PC-3 (cell line): ENCODE data around the gene DYNLT3. TPM values are rescaled to one million over a fixed set of nuclear protein-coding genes. Genes with fewer than 3 reads are reported as not detected.
A peak's percentile ranks its signal among the peaks of the same experiment; 100 is the strongest.

Source experiments
- ATAC-seq: fragments of 200-7000 bp; cut with Tn5 transposase; 2 replicates; pipeline ENCODE4 v1.9.1; 2020; ENCODE audit warnings: mild to moderate bottlenecking, moderate library complexity
- BruUV-seq: library from RNA; stranded (reverse); fragments of 400-500 nt; replicated peaks from 2 replicates; lab custom pipeline; 2021; lab: Mats Ljungman, UMichigan
- CTCF ChIA-PET: fragments of 300-600 bp; sonication (Branson Sonifier 250); formaldehyde crosslinking; loops from one replicate; lab custom pipeline; 2022; ENCODE audit warnings: antibody characterized with exemption; lab: Charles Lee
- POLR2A ChIA-PET: fragments of 300-600 bp; sonication (Branson Sonifier 250); formaldehyde crosslinking; loops from one replicate; lab custom pipeline; 2022; ENCODE audit warnings: antibody characterized with exemption; ENCODE audit not compliant: unreplicated experiment; lab: Charles Lee
- DNase-seq: peaks from one replicate; pipeline ENCODE4 v3.0.0-alpha.2; 2015
- H2AFZ ChIP-seq: fragments of 300-600 bp; sonication (generic); 2 replicates; pipeline ENCODE4 v1.6.0; 2016; ENCODE audit warnings: antibody characterized with exemption, low read length
- H3F3A ChIP-seq: fragments of 300-600 bp; sonication (generic); one replicate; pipeline ENCODE4 v1.6.0; 2017; ENCODE audit warnings: antibody characterized with exemption, low read length, control low read depth, mild to moderate bottlenecking; ENCODE audit not compliant: unreplicated experiment
- H3K27ac ChIP-seq: fragments of 300-600 bp; sonication (generic); 2 replicates; pipeline ENCODE4 v1.5.1; 2016; ENCODE audit warnings: mild to moderate bottlenecking, low read length
- H3K27me3 ChIP-seq: fragments of 300-600 bp; sonication (generic); 2 replicates; pipeline ENCODE4 v1.6.1; 2016; ENCODE audit warnings: low read length, mixed read lengths
- H3K36me3 ChIP-seq: fragments of 300-600 bp; sonication (generic); 2 replicates; pipeline ENCODE4 v1.6.1; 2016; ENCODE audit warnings: low read depth, mixed run types, low read length, mixed read lengths
- H3K4me1 ChIP-seq: fragments of 300-600 bp; sonication (generic); 2 replicates; pipeline ENCODE4 v1.5.1; 2016; ENCODE audit warnings: low read length; ENCODE audit not compliant: insufficient read depth
- H3K4me2 ChIP-seq: fragments of 300-600 bp; sonication (generic); 2 replicates; pipeline ENCODE4 v1.6.0; 2016; ENCODE audit warnings: low read length
- H3K4me3 ChIP-seq: fragments of 300-600 bp; sonication (generic); 2 replicates; pipeline ENCODE4 v1.5.1; 2016; ENCODE audit warnings: mild to moderate bottlenecking, low read length, mixed read lengths
- H3K79me2 ChIP-seq: fragments of 300-600 bp; sonication (generic); 2 replicates; pipeline ENCODE4 v1.6.1; 2017; ENCODE audit warnings: low read length, mixed read lengths
- H3K9ac ChIP-seq: fragments of 300-600 bp; sonication (generic); 2 replicates; pipeline ENCODE4 v1.6.0; 2016; ENCODE audit warnings: mild to moderate bottlenecking, low read length
- H3K9me2 ChIP-seq: fragments of 300-600 bp; sonication (generic); replicated peaks from 2 replicates; pipeline ENCODE4 v1.6.1; 2016; ENCODE audit warnings: mixed run types, low read length, mixed read lengths
- H3K9me3 ChIP-seq: fragments of 300-600 bp; sonication (generic); 2 replicates; pipeline ENCODE4 v1.6.1; 2016; ENCODE audit warnings: low read length, mixed read lengths
- H4K20me1 ChIP-seq: fragments of 300-600 bp; sonication (generic); 2 replicates; pipeline ENCODE4 v1.6.1; 2016; ENCODE audit warnings: low read length, mixed read lengths
- EZH2 ChIP-seq: fragments of 300-600 bp; sonication (generic); IDR thresholded peaks from one replicate; pipeline ENCODE4 v1.6.1; 2017; ENCODE audit warnings: antibody characterized with exemption, mild to moderate bottlenecking, low read length; ENCODE audit not compliant: unreplicated experiment
- EZH2phosphoT487 ChIP-seq: fragments of 300-600 bp; sonication (generic); IDR thresholded peaks from 2 replicates; pipeline ENCODE4 v1.6.1; 2018; ENCODE audit warnings: mild to moderate bottlenecking, antibody characterized with exemption, low read length, borderline replicate concordance
- intact Hi-C: fragments of 100-400 bp; cut with micrococcal nuclease; formaldehyde crosslinking; loops from 2 replicates; pipeline ENCODE4 v1.9.0; 2023
- total RNA-seq: library from RNA; depleted of rRNA; stranded (reverse); fragments of >200 nt; gene quantifications from 2 replicates; pipeline ENCODE4 v1.2.3, GENCODE V29; 2014
- TF ChIP-seq, protein P1 (sequence below): fragments of 300-600 bp; sonication (generic); conservative IDR thresholded peaks from 2 replicates; pipeline ENCODE4 v1.5.1; 2017; ENCODE audit warnings: antibody characterized with exemption, low read depth, mild to moderate bottlenecking, low read length

DYNLT3 gene
- total RNA-seq, 1 experiment from 2014 or later: 44.0 TPM

DNA sequence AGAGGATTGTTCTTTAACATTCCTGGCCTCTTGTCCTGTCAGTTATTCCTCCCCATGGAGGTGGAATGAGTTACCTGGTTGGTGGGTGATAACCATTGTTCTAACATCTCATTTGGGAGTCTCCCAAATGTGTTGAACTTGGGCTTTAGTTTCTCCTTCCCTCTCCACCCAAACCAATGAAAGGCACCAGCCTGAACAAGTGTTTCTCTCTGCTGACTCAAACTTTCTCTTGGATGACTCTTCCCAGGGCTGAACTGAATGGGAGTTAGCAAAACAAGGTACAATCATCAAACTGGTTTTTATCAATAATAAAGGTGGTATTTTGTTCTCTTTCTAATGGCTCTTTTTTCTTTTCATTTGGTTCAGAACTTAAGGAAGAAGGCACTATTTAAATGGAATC is 2.7 kb downstream of the DYNLT3 start:
- H3K4me2 ChIP-seq: peak overlapping the region; percentile 21; the same call in 1 of the 2 replicates
- intact Hi-C loops: no loop called here
- no peaks in the 10 kb centered on the region for H3F3A ChIP-seq
- no peaks in the 10 kb centered on the region for H3K27me3 ChIP-seq
- peaks cover 6% of the 10 kb centered on the region; the same call in 1 of the 2 replicates for H3K36me3 ChIP-seq
- peaks cover 15% of the 10 kb centered on the region for H3K79me2 ChIP-seq
- H4K20me1 ChIP-seq: no peaks in the 10 kb centered on the region
- H3K4me1 ChIP-seq: peaks cover 31% of the 10 kb centered on the region
- no peak overlapping the region for H3K4me3 ChIP-seq
- no peak for TF ChIP-seq EZH2phosphoT487
- TF ChIP-seq, protein P1, sequence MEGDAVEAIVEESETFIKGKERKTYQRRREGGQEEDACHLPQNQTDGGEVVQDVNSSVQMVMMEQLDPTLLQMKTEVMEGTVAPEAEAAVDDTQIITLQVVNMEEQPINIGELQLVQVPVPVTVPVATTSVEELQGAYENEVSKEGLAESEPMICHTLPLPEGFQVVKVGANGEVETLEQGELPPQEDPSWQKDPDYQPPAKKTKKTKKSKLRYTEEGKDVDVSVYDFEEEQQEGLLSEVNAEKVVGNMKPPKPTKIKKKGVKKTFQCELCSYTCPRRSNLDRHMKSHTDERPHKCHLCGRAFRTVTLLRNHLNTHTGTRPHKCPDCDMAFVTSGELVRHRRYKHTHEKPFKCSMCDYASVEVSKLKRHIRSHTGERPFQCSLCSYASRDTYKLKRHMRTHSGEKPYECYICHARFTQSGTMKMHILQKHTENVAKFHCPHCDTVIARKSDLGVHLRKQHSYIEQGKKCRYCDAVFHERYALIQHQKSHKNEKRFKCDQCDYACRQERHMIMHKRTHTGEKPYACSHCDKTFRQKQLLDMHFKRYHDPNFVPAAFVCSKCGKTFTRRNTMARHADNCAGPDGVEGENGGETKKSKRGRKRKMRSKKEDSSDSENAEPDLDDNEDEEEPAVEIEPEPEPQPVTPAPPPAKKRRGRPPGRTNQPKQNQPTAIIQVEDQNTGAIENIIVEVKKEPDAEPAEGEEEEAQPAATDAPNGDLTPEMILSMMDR: no peak
- TF ChIP-seq EZH2: no peak
- CTCF ChIA-PET: no interaction called here
- no peak for ATAC-seq
- H2AFZ ChIP-seq: no peak overlapping the region
- no peak overlapping the region for H3K9ac ChIP-seq
- no peak overlapping the region for H3K27ac ChIP-seq
- POLR2A ChIA-PET: no interaction called here
- no peaks in the 10 kb centered on the region for H3K9me3 ChIP-seq
- DNase-seq: no peak
- H3K9me2 ChIP-seq: no peaks in the 10 kb centered on the region
- no TSS peak for BruUV-seq

DNA sequence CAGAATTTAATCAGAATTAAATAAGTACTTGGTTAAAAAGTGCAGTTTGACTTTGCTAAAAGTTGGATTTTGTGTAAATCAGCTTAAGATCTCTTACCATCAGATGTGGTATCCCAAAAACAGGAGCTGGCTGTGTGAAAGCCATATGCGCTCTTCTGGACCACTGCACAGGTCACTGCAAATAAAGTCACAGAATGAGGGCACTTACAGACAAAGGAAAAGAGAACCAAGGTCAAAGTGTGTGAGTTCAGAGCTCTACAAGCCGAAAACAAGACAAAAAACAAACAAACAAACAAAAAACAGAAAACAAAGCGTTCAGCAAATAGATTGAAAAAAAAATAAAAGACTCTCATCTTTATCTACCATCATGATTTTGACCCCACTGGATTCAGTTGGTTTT is 6.4 kb downstream of the DYNLT3 start:
- no TSS peak for BruUV-seq
- Histone ChIP-seq H3K36me3 (peaks cover 6% of the 10 kb centered on the region; the same call in 1 of the 2 replicates), H3K27ac (no peak overlapping the region), H3K9ac (no peak overlapping the region), H3K9me2 (no peaks in the 10 kb centered on the region), H4K20me1 (no peaks in the 10 kb centered on the region), H3K4me3 (no peak overlapping the region), H3K4me1 (peaks cover 19% of the 10 kb centered on the region), H3K4me2 (no peak overlapping the region), H3K27me3 (no peaks in the 10 kb centered on the region), H3F3A (no peaks in the 10 kb centered on the region), H3K79me2 (peaks cover 8% of the 10 kb centered on the region), H2AFZ (no peak overlapping the region), H3K9me3 (no peaks in the 10 kb centered on the region)
- ChIA-PET POLR2A (no interaction called here), CTCF (no interaction called here)
- intact Hi-C loops: no loop called here
- ATAC-seq: no peak
- no peak for DNase-seq
- TF ChIP-seq, protein P1: no peak
- TF ChIP-seq EZH2phosphoT487: no peak
- no peak for TF ChIP-seq EZH2

DNA sequence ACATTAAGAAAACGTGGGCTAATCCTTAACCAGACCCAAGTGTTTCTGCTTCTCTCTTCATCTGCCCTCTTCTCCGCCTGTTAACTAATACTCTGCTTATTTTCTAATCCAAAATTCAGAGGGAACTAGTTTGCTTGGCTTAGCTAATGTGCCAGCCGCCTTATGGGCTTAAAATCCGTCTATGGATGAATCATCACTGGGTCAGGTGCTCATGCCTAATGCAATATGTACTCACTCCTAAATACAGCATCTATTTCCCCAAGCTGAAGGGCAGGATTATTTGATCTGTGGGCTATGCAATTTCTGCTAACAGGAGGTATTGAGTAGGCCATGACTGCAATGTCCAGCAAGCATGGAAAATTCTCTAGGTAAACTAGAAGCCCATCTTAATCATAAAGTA is 12.4 kb downstream of the DYNLT3 start:
- Histone ChIP-seq H4K20me1 (no peaks in the 10 kb centered on the region), H3K79me2 (no peaks in the 10 kb centered on the region), H3K9me3 (no peaks in the 10 kb centered on the region), H3K4me1 (no peaks in the 10 kb centered on the region), H3F3A (no peaks in the 10 kb centered on the region), H3K9ac (no peak overlapping the region), H2AFZ (no peak overlapping the region), H3K27ac (no peak overlapping the region), H3K4me3 (no peak overlapping the region), H3K9me2 (no peaks in the 10 kb centered on the region), H3K36me3 (no peaks in the 10 kb centered on the region; the same call in 1 of the 2 replicates), H3K4me2 (no peak overlapping the region), H3K27me3 (no peaks in the 10 kb centered on the region)
- ChIA-PET POLR2A (no interaction called here), CTCF (interaction anchor here (0.6 kb wide), 1 partner anchor 10 kb away, joined by 3 read pairs; no protein-coding TSS in a partner anchor)
- intact Hi-C loops: no loop called here
- no TSS peak for BruUV-seq
- DNase-seq (peak; percentile 36), ATAC-seq (peak; percentile 66)
- TF ChIP-seq, protein P1: no peak
- TF ChIP-seq EZH2phosphoT487: no peak
- no peak for TF ChIP-seq EZH2
